ENCODE data around the gene PARD3B.

DNA sequence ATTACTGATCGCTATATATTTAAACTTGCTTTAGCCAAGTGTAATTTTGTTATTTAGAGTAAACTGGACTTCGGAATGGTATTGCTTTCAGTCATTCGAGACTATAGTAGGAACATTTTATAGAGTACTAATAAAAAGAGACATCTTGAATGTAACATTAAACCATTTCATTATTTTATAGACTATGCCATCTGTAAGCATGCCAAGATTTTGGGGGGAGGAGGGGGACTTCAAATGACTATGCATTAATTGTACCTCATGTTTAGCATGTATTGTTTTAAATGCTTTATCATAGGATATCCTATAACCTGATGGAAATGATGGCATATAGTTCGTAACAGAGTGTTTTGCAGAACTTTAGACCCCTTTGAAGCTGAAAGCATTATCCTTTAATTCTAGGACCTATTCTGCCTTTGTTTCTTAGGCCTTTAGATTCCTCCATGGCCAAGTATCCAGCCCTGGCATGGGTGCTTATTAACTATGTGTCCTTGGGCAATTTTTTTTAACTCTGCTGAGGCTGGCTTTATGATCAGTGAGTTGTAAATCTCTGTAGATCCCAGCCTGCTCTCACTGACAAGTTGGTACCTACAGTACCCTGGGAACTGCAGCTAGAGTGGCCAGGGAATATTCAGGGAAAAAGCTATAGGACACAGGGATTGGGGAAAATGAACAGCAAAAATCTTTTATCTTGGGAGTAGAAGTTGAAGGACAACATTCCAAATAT lies 93.4 kb downstream of the PARD3B start:
- no peak for TF ChIP-seq EZH2 (IDR thresholded peaks at IDR 0.05; ENCODE audit: low read length, unreplicated experiment)
- no peak for TF ChIP-seq EZH2phosphoT487 (IDR thresholded peaks at IDR 0.05; ENCODE audit: borderline replicate concordance, low read length)

Data from PC-3 (cell line).